ENCODE data around the gene SYNDIG1.

The SYNDIG1 gene

GRCh38 chr20:24529369-24529719 lies 59.9 kb downstream of the SYNDIG1 start:
- DNase-seq = no peak

- no peak for DNase-seq
These were observed 60.8 kb downstream of the SYNDIG1 start for GRCh38 chr20:24530131-24530680.

GRCh38 chr20:24531202-24531601 lies 61.8 kb downstream of the SYNDIG1 start:
- DNase-seq = no peak

DNA sequence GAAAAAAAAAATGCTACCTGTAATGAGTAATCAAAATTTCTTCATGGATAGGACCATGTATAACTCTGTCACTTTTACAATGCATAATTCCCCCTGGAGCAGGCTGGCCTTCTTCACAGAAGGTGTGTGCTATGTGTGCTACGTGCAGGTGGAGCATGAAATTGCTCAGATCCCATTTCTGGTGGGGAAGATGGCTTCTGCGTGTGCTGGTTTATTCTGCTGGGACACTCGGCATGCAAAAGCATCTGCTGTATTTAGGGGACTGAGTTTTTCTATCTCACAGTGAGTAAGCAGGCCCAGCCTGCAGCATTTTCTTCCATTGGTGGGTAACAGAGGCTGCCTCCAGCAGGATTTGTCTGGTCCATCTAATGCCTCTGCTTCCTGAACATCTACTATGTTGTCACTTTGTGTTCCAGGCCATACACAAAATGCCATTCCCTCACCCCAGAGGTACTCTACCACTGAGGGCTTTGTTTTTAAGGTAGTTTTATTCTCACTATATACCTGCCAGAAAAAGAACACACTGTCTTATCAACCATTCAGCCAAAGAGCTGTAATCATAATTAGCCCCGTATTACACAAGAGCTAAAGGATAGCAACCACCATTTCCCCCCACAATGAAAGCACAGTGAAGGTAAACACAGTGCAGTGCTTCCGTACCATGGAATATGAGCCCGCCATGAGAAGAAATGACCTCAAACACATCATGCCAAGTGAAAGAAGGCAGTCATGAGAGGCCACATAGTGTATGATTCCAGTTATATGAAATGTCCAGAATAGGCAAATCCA lies 62.4 kb downstream of the SYNDIG1 start:
- DNase-seq = no peak

DNA sequence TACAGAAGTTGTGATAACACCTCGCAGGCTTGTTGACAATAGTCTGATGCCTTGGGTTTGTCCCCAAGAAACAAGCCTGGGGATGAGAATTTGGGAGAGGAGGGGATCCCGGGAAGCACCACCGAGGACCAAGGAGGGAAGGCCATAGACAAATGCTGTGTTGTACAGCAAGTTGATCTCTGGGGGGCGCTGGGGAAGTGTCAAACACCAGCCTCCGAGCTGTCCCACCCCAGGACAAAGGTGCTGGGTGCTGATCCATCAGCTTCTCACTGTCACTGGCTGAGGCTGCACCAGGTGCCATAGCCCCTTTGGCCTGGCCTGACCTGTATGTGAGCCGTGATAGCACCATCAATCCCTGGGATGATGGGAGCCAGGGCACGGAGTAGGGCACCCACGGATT lies 64.0 kb downstream of the SYNDIG1 start:
- no peak for DNase-seq

GRCh38 chr20:24534282-24534681 lies 64.9 kb downstream of the SYNDIG1 start:
- no peak for DNase-seq

- DNase-seq = no peak
These were observed 66.7 kb downstream of the SYNDIG1 start for GRCh38 chr20:24535941-24536730.

GRCh38 chr20:24537210-24537609 lies 67.8 kb downstream of the SYNDIG1 start:
- no peak for DNase-seq

- no peak for DNase-seq
These were observed 73.3 kb downstream of the SYNDIG1 start for GRCh38 chr20:24542721-24543120.

DNA sequence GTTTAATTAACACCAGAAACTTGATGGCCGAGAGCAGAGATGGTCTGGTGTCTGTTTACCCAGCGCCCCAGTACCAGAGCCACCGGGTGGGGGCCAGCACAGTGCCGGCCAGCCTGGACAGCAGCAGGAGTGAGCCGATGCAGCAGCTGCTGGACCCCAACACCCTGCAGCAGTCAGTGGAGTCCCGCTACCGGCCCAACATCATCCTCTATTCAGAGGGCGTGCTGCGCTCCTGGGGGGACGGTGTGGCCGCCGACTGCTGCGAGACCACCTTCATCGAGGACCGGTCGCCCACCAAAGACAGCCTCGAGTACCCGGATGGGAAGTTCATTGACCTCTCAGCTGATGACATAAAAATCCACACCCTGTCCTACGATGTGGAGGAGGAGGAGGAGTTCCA lies 73.7 kb downstream of the SYNDIG1 start:
- DNase-seq = no peak

GRCh38 chr20:24543741-24544140 lies 74.3 kb downstream of the SYNDIG1 start:
- DNase-seq = no peak

GRCh38 chr20:24544371-24544770 lies 74.9 kb downstream of the SYNDIG1 start:
- no peak for DNase-seq

- DNase-seq = no peak
These were observed 75.7 kb downstream of the SYNDIG1 start for GRCh38 chr20:24545168-24545567.

DNA sequence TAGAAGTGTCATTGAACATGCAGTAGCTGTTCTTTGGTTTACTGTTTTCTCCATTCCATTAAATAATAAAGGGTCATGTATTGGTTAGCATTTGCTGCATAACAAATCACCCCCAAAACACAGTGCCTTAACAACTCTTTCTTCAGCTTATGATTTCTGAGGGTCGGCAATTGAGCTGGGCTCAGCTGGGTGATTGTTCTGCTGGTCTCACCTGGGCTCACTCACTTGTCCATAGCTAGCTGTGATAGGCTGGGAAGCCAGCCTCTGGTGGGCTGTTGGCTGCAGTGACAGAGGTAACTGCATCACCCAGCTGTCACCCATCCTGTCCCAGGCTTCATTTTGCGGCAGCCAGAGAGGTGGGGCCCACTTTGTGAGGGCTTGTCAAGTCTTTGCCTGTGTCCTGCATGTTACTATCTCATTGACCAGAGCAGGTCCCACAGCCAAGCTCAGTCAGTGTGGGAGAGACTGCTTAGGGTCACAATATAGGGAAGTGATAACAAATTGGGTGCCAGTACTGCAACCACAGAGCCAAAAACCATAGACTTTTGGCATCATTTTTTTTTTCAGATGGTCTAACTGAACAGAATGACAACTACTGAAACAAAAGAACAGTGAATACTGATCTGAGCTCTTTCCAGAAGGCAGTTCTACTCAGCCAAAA lies 76.9 kb downstream of the SYNDIG1 start:
- DNase-seq = no peak

GRCh38 chr20:24547967-24548366 lies 78.5 kb downstream of the SYNDIG1 start:
- no peak for DNase-seq

DNA sequence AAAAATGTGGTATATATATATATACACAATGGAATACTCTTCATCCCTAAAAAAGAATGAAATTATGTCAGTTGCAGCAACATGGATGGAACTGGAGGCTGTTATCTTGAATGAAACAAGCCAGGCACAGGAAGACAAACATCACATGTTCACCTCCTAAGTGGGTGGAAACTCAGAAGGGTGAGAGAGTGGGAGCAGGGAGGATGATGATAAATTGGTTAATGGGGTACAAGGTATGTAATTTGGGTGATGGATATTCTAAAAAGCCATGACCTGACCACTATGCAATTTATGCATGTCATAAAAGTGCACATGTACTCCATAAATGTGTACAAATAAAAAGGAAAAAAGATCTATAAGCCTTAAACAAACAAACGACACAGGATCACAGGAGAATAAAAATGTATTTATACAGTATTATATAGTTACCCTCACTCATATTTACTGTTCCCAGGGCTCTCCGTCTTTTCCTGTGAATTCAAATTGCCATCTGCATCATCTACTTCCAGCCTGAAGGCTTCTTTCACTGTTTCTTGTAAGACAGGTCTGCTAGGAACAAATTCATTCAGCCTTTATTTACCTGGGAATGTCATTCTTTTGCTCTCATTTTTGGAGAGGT lies 89.8 kb downstream of the SYNDIG1 start:
- DNase-seq = no peak

- DNase-seq = no peak
These were observed 91.4 kb downstream of the SYNDIG1 start for GRCh38 chr20:24560571-24561491.

DNA sequence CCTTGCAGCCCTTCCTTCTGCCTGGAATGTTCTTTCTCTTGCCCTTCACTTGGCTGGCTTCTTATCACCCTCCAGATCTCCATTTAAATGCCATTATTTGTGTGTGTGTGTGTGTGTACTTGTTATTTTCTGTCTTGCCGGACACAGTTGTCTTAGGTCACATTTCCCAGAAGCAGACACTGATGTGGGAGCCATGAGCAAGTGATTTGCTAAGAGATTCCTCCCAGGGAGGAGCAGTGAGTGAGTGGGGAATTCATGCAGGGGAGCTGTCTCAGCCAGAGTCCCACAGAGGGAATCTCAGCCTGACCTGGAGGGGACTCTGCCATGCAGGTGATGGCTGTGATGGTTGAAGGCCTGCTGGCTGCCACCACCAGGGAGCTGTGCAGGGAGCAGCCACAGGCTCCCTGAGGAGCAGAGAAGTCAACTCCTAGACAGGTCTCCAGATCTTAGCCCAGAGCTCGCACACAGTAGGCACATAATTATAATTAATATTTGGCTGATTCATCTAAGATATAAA lies 96.5 kb downstream of the SYNDIG1 start:
- DNase-seq = no peak

DNA sequence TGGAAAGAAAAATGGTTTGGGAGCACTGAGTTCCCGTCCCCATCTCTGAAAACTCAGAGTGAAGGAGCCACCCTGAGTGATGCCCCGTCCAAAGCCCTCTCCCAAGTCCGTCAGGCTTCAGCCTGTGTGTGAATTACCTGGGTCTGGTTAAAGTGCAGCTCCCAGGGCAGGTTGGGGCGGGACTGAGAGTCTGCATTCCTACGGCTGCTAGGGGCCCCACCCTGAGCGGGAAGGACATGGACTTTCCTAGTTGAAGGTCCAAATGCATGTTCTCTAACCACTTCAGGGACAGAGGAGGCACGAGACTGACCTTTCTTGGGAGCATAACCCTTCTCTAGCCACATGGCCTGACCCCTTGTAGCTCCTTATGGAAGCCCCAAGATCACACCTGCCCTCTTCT lies 97.2 kb downstream of the SYNDIG1 start:
- no peak for DNase-seq

DNA sequence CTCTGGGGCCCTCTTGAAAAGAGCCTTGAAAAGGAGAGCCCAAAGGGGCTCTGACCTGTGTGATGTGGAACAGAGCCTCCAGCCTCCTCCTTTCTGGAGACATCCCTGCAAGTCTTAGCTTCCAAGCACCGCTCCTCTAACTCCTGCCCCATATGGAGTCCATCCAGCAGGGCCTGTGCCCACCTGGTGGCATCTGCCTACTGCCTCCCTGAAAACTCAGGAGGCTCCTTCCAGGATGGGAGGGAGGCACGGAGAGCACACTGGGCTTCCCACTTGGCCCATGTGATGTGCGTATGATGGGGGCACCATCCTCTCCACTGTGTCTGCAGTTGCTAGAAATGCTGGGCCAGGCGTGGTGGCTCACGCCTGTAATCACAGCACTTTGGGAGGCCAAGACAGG lies 98.1 kb downstream of the SYNDIG1 start:
- no peak for DNase-seq

GRCh38 chr20:24568842-24569241 lies 99.4 kb downstream of the SYNDIG1 start:
- DNase-seq = no peak

DNA sequence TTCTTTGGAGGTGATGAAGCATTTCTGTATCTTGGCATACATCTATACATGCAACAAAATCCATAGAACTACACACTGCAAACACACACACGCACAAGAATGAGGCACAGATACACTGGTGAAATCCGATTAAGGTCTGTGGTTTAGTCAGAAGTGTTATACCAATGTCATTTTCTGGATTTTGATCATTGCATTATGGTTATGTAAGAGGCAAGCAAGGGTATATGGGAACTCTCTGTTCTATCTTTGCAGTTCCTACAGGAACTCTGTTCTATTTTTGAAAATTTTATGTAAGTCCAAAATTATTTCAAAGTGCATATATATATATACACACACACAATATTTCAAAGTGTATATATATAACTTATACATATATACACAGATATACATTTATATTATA lies 101.7 kb downstream of the SYNDIG1 start:
- DNase-seq = no peak
